ENCODE data around the gene LZIC.
A peak's percentile ranks its signal among the peaks of the same experiment; 100 is the strongest.

LZIC gene

DNA sequence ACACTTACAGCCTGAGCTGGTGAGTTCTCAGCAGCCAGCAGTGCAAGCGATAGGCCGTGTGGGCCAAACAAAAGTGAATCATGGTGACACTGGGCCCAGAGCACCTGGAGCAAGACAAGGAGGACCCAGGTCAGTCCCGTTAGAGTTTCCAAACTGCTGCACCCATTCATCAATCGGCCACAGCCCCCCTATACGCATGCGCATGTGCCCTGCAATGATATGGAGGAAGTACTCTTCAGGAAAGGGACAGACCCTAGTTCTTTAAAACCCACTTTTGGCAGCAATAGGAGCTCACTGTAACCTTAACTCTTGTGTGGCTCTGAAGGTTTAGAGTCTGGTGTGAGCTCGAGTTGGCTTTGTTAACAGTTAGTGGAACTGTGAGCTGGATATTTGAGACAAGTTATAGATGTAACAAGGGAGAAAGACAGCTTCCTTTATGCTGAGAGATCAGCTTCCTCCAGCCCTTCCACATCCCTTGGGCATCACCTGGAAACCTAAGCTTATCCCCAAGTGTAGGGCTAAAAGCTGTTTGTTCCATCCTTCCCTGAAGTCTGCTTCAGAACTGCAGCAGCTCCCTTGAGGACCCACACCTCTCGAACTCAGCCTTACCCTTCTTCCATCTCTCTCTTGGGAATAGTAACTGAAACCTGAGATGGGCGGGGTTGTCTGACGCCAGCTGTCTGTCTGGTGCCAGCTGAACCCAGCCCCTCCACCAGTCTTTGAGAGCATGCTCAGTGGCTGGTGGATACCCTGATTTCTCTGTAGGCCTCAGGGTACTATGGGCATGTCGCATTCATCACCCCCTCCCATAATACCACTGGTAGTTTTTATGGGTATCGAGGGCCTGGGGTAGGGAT is 17.7 kb upstream of the LZIC start:
- Histone ChIP-seq H3K4me3 (ENCODE audit: low read depth, low read length) (no peak overlapping the region), H3K36me3 (no peaks in the 10 kb centered on the region), H3K9me3 (no peaks in the 10 kb centered on the region), H3K27me3 (no peaks in the 10 kb centered on the region), H3K4me1 (no peaks in the 10 kb centered on the region)
- TF ChIP-seq, protein P1, sequence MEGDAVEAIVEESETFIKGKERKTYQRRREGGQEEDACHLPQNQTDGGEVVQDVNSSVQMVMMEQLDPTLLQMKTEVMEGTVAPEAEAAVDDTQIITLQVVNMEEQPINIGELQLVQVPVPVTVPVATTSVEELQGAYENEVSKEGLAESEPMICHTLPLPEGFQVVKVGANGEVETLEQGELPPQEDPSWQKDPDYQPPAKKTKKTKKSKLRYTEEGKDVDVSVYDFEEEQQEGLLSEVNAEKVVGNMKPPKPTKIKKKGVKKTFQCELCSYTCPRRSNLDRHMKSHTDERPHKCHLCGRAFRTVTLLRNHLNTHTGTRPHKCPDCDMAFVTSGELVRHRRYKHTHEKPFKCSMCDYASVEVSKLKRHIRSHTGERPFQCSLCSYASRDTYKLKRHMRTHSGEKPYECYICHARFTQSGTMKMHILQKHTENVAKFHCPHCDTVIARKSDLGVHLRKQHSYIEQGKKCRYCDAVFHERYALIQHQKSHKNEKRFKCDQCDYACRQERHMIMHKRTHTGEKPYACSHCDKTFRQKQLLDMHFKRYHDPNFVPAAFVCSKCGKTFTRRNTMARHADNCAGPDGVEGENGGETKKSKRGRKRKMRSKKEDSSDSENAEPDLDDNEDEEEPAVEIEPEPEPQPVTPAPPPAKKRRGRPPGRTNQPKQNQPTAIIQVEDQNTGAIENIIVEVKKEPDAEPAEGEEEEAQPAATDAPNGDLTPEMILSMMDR (IDR thresholded peaks at IDR 0.05; ENCODE audit: low read depth, low read length): no peak
- DNase-seq: peak; percentile 20

DNA sequence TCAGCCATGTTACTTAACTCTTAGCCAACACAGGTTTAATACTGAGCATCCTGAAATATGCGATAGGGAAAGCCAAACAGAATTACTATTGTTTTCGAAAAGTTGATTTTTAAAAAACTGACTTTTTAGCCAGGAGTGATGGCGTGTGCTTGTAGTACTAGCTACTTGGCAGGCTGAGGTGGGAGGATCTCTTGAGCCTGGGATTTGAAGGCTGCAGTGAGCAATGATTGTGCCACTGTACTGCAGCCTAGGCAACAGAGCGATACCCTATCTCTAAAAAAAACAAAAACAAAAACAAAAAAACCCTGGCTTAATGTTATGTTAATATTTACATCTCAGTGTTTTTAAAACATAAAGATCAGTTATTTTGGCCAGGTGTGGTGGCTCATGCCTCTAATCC is 16.8 kb upstream of the LZIC start:
- no peaks in the 10 kb centered on the region for H3K27me3 ChIP-seq
- H3K4me1 ChIP-seq: no peaks in the 10 kb centered on the region
- H3K4me3 ChIP-seq (ENCODE audit: low read depth, low read length): no peak overlapping the region
- TF ChIP-seq, protein P1 (IDR thresholded peaks at IDR 0.05; ENCODE audit: low read depth, low read length): no peak
- H3K9me3 ChIP-seq: no peaks in the 10 kb centered on the region
- no peaks in the 10 kb centered on the region for H3K36me3 ChIP-seq
- DNase-seq: no peak

DNA sequence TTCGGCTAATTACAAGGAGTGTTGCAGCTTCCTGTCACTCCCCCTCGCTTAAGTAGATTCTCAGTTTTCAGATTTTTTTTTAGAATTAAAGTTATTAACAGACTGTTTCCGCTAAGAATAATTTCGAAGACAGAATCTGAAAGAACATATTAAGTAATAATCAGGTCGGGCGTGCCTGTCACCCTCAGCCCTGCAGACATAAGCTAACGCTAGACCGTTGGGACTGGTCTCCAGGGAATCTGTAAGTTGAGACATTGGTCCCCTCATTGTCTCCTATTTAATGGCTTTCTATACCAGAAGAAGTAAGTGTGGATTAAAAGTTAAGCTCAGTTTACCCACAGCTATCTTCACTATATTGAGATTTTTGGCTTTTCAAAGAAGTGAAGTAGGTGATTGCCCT is 14.5 kb upstream of the LZIC start:
- Histone ChIP-seq H3K4me3 (ENCODE audit: low read depth, low read length) (no peak overlapping the region), H3K27me3 (no peaks in the 10 kb centered on the region), H3K4me1 (no peaks in the 10 kb centered on the region), H3K36me3 (no peaks in the 10 kb centered on the region), H3K9me3 (no peaks in the 10 kb centered on the region)
- no peak for DNase-seq
- TF ChIP-seq, protein P1 (IDR thresholded peaks at IDR 0.05; ENCODE audit: low read depth, low read length): no peak

DNA sequence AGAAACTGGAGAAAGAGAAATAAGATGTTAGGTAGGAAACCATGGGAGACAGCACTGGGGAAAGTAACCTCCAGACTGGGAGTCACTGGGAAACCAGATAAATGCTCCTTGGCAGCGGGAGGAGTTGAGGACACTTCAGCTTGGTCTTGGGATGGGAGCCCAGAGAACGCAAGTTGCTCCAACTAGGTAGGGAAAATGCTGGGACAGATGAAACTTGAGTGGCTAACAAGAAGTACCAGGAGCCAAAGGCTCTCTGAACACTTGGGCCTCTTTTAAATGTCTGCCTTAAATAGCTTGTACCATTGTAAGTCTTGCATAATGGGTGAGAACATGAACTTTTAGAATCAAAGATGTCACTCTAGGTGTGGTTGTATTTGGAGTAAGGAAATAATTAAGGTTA is 3.1 kb upstream of the LZIC start:
- no peak for DNase-seq
- TF ChIP-seq, protein P1 (IDR thresholded peaks at IDR 0.05; ENCODE audit: low read depth, low read length): no peak

DNA sequence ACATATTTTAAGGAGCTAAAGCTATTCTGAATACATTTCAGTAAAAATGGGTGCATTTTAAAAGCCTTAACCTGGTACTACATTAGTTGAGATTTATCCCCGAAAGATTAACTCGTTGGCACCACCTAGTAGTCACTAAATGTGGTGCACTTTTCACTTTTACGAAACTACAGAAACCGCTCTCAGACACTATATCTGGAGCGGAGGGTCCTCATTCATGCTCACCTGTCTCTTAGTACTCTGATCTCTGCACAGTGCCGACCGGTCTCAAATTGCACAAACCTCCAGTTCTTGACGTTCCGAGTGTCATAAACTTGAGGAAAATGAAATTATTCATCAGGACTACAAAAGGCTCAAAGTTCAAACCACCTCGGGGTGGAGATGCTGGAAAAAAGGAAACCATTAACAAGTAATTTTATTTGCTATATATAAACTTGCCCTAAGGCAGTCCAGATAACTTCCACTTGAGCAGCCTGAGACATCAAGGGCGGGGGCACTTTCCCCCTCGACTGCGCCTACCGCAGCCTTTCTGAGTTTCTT is 722 bp downstream of the LZIC start:
- TF ChIP-seq, protein P1 (IDR thresholded peaks at IDR 0.05; ENCODE audit: low read depth, low read length): peak; percentile 41
- DNase-seq: peak; percentile 6
- H3K4me1 ChIP-seq: no peaks in the 10 kb centered on the region

More for the DNA sequence above, 3.1 kb upstream of the LZIC start:
- H3K4me1 ChIP-seq: no peaks in the 10 kb centered on the region; the same call in 1 of the 2 replicates
- H3K36me3 ChIP-seq: no peaks in the 10 kb centered on the region
- H3K27me3 ChIP-seq: no peaks in the 10 kb centered on the region
- no peak overlapping the region for H3K4me3 ChIP-seq (ENCODE audit: low read depth, low read length)
- H3K9me3 ChIP-seq: no peaks in the 10 kb centered on the region

More for the DNA sequence above, 722 bp downstream of the LZIC start:
- H3K4me3 ChIP-seq (ENCODE audit: low read depth, low read length): peak overlapping the region; percentile 91
- no peaks in the 10 kb centered on the region for H3K36me3 ChIP-seq
- no peaks in the 10 kb centered on the region for H3K9me3 ChIP-seq
- H3K27me3 ChIP-seq: no peaks in the 10 kb centered on the region
